GM21825 (cell line): ENCODE data around the gene HOXC9.
"Not testable (repeated sequence)": the region's sequence is repeated elsewhere in the genome, so short reads cannot be mapped to it uniquely, and the experiment has no call there.

ENCODE experiments used
- ATAC-seq: cut with Tn5 transposase; IDR thresholded peaks from one replicate; pipeline ENCODE4 v1.9.1; 2021; ENCODE audit warnings: mild to moderate bottlenecking, moderate library complexity; ENCODE audit not compliant: unreplicated experiment

The HOXC9 gene

DNA sequence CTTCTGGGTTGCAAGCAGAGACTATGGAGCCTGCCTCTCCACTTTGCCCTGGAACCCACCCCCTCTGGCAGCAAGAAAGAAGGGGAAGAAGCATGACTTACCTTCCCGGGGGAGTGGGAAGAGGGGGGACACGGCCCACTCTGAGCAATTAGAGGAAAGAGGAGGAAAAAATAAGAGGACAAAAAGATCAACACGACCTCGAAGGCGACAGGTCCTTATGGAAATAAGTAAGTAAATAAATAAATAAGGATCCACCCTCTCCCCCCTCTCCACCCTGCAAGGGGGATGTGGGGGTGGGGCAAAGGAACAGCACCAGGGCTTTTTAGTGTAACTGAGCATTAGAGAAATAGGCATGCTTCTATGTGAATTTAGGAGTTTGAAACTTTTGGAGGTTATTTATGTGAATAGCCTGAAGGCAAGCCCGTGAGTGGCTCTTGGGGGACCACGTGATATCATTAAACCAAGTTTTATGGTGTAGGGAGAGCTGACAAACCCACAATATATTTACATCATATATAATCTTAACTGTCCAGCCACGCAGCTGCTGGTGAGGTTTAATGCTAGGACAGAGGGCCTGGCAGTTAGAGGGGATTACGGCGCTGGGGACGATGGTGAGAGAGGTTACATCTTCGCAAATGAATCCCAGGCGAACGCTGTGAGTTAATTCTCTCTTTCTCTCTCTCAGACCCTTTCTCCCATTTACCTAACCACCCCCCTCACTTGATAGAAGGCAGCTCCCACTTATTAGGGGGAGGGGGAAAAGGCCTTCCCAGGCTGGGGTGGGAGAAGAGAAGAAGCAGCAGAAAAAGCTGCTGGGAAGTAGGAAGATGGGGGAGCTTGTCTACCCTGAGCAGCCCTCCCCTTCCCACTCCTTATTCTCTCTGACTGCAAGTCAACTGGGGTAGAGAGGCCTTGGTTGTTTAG lies 37.7 kb downstream of the HOXC9 start:
- ATAC-seq: no peak

DNA sequence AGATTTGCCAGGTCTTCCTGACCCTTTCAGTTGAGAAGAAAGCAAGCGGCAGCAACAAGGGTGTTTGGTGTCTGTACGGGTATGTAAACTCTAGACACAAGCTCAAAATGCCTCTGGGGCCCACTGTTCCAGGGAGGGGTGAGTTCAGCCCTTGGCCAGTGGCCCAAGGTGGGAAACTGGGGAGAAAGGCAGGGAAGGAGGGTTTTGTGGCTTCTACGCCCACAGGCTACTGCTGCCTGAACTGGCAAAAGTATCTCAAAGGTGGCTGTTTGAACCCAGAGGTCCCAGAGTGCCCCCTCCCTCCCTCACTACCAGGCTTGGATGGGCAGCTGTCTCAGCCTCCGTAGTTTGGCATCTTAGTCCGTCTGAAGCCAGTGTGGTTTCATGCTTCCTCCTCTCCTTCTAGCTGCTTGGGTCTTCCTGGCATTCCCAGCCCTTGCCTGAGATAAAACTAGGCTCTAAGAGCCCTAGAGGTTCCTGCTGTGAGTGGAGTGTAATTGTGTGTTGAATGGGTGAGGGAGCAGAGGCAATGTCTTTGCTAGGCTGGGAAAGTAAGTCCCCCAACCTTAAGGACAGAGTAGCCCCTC lies 38.4 kb downstream of the HOXC9 start:
- no peak for ATAC-seq

DNA sequence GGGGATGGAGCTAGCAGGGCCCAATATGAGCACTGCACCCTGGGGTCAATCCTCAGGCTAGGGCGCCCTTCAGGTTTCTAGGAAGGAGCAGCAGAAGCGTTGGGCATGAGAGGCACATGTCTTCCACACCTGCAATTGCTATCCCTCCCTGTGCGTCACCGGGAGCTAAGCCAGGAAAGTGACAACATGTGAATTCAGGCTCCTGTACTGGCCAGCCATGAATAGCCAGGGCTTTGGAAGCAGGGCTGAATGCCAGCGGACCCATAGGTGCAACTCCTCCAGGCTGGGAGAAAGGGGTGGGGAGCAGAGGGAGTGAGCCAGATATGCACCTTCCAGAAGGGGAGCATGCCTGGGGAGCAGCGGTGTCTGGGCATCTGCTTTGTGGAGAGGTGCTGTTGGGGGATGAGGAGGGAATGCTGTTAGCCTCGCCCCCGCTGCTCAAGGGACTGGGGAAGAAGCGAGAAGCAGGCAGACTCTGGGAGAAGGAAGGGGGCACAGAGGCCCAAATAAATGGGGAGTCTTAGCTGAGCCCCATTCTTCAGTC lies 39.0 kb downstream of the HOXC9 start:
- no peak for ATAC-seq

DNA sequence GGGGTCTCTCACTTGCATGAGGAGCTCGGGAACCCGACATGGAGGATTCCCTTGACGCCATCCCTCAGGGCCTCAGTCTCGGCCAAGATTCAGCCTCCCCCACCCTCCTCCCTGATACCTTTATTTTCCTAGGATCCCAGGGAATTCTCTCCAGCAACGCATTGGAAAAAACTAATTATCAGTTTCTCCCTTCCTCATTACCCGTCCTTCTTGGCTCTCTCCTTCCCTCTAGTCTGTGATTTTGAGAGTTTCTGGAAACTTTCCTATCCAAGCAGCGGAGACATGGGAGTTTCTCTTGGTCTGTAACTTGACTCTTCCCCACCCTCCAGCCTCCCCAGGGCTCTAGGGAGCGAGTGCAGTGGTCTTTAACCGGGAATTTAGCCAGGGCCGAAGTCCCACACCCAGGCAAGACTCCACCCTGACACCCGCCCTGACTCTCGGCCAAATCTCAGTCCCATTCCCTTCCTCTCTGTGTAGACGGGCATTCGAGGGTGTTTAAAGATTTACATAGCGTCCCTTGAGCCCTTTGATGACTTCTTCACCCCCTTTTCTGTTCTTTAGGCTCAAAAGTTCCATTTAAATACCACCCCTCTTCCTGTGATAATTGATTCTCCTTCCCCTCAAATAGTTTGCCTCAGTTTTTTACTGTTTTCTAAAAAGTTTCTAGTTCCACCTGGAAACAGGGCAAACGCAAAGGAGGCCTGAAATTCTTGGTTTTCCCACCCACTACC lies 39.6 kb downstream of the HOXC9 start:
- ATAC-seq: no peak

DNA sequence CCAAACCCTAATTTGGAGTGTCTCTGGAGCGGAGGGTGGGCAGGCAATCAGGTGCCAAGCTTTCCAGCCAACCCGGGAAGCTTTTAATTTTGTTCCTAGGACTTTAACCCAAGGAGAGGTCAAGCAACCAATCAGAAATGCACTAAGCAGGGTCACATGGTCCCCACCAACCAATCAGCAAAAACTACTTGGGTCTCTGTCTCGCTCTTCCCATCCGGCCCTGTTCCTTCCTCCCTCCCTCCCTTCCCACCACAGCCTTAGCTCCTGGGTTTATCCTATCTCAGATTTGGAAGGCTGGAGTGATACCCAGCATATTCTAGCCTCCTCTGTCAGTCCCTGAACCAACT lies 40.2 kb downstream of the HOXC9 start:
- ATAC-seq: no peak

DNA sequence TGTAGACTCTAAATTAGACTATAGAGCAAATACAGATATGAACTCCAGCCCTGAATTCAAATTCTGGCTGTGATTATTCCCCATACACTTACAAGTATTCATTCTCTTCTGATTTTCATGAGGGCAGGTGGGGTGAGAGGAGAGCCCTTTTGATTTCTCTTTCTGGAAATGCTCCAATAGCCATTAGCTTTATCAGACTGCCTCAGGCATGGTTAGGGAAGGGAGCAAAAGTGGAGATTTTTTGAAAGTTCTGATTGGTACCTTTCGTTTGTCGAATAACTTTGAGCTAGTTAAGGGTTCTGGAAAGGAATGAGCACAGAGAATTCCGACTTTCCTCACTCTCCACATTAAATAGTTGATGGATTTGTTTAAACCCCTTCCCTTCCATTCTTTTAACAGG lies 40.7 kb downstream of the HOXC9 start:
- no peak for ATAC-seq

DNA sequence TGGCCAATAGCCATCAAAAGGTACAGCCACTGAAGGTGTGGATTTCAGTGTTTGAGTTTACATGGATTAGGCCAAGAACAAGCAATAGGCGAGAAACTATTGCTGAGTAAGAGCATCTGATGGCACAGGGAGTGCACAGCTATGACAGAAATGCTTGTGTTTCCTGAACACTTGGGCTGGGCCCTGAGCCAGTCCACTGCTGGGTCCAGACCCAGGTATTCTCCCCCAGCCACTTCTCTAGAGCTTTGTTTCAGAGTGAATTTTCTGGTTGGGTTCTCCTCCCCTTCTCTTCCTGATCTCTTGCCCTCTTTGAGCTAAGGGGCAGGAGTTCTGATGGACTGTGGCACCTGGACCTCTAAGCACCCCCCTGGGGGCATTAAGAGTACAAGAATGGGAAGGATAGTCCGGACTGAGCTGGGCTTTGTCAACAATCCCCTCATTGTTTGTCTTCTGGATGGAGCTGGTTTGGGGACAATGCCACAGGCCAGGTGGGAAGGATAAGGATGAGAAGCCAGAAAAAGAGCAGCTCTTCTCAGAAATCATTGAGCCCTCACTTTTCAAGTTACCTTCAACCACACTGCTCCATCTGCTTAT lies 41.2 kb downstream of the HOXC9 start:
- no peak for ATAC-seq

DNA sequence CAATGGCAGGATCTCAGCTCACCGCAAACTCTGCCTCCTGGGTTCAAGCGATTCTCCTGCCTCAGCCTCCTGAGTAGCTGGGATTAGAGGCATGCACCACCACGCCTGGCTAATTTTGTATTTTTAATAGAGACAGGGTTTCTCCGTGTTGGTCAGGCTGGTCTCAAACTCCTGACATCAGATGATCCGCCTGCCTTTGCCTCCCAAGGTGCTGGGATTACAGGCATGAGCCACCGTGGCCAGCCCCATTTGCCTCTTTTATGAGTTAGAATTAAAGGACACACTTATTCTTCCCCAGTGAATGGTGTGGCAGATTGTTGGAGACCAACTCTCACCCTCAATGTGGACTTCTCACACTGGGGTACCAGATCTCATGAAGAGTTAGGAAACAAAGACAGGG lies 42.1 kb downstream of the HOXC9 start:
- ATAC-seq: not testable (repeated sequence)

DNA sequence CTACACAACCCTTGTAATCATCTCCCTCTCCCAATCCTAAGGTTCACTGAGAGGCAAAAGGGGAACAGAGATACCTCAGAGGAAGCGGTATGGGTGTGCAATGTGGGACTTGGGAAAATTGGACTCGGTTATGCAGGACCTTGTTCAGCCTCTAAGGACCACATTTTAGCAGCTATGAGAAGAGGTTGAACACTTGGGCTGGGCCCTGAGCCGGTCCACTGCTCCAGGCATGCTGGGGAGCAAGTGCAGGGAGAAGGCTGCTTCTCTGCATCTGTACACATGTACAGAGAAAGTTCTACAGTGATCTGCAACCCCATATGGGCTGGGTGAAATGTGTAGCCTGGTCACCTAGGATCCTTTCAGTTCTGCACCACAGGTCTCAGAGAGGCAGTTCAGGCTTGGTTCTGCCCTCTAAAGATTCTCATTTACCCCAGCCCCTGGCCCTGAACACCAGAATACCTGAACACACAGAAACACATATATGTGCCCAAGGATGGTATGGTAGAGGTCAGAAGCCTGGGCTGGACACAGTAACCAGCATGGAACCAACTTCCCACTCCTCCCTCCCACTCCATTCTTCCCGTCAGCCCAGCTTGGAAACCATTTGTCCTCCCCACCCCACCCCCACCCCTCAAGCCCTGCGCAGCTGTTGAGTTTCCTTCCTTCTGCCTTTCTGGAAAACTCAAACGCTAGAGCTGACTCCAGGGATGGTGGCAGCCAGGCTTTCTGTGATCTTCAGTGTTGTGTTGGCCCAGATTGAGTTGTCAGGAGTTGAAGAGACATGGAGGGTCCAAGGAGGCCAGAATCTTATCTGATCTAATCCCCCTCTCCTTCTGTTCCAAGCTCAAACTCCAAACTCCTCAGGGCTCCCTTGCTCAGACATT lies 43.3 kb downstream of the HOXC9 start:
- ATAC-seq: no peak

DNA sequence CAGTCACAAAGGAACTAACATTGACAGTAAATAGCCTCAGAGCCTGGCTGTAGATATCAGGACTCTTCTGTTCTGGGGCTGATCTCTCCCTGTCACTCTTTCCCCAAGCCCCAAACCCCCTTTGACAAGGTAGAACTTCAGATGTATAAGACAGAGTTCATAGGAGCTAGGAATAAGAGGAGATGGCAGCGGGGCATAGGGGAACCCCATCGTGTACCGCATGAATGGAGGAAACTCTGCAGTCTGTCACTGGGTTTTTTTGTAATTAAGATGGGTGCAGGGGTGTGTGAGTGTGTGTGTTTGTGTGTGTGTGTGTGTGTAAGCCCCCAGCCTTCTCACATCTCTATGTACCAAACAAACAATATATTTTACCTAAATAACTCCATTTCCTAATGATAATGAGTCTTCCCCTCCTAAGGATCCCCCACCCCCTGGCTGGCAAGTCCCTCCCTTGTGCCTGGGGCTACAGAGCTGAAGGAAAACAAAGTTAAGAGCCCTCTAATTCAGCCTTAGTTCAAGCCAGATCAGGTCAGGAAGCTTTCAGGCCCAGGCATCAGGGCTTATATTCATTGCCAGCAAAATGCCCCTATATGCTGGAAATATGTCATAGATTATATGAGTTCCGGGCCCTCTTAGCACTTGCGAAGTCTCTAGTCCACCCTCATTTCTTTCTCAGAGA lies 44.6 kb downstream of the HOXC9 start:
- no peak for ATAC-seq

DNA sequence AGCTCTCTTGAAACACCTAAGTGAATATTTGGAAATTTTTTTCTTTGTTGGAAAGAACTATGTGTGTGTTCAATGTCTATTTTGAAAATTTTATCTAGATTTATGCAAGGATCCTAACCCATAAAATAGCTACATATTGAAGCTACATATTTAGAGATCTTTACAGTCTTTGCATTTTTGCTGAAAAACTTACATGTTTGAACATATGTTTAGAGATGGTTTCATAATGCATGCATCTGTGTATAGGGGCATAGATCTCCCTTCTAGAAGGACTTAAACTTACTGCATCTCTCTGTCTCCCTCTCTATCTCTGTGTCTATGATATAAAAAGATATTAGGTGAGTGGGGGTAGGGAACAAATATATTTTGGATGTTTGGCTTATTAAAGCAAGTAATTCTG lies 45.4 kb downstream of the HOXC9 start:
- no peak for ATAC-seq

DNA sequence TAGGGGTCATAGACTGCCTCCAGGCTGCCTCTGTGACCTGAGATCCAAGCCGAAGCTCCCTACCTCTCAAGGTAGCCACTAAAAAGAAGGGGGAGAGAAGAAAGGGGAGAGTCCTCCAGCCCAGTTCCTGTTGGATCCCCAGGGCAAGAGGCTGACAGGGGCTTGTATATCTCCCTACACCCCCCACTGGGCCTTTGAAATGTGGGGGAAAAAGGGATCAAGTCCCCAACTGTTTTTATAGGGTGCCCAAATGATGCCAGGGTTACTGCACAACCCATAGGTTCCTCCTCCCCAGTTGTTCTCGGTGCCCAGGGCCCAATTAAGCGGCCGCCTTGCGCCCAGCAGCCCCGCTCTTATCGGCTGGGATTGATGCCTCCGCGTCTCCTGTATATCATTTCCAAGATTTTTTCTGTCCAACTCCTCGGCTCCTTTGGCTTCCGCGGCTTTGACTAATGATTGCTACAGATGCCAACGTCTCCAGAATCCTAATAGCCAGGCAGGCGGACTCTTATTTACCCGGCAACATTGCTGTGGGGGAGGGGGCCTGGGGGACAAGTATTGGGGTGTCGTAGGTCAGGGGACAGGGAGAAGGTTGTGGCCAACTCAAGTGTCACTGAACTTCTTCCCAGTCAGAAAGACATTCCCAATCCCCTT lies 46.0 kb downstream of the HOXC9 start:
- no peak for ATAC-seq

DNA sequence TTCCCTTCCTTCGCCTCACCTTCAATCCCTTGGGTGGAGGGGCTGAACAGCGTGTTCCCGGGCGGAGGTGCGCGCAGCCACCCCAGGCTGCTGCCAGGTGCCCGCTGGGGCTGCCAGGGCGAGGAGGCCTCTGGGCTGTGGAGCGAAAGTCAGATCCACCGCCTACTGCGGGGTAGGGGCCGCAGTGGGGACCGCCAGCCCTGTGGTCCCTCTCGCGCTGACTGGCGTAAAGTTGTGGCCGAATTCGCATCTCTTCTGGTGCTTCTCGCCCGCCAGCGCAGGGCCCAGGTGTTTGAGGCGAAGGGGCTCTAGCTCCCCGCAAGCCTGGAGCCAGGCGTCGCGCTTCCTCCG lies 46.8 kb downstream of the HOXC9 start:
- no peak for ATAC-seq

DNA sequence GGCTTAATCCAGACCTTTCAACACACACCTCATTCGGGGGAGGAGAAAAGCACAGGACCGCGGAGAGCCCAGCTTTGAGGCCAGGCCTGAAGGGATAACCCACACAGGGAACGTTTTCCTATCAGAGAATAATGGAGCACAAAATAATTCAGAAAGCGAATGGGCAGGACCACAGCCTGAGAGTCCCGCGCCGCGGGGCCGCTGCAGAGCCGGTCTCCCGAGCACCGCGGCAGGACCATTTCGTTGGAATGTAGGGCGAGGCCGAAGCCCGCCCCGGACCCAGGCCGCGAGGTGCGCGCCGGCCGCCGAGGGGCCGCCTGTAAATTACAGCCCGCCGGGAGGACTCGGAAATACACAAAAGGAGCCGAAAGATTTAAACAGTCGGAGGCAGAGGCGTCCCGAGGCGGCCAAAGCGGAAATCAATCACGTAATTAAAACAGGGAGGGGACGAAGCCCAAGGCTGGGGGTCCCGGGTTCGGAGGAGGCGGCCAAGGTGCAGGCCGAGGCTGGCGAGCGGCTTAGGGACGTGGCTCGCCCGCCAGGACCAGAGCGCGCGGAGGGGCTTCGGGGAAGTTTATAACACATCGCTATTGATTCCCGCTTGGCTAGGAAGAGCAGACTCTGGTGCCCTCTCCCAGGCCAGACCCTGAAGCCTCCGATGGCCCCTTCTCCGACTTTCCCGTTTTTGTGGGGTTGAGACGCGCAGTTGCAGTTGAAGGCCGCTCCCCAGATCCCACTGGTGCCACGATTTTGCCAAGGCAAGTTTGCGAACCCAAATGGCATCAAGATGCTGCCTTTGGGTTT lies 47.4 kb downstream of the HOXC9 start:
- no peak for ATAC-seq

DNA sequence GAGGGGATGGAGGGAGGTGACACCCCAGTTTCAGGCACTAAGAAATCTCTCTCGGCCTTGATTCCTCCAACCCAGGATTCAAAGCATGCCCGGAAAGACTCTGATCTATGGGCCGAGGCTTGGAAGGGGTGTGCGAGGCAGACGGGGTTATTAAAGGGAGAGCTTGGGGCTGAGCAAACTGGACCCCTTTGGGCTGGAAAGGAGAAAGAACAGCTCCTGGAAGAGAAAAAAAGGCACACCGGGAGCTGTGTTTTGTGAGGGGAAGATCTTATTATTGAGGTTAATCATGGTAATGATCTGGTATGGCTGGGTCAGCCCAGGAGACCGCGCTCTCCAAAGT lies 48.0 kb downstream of the HOXC9 start:
- no peak for ATAC-seq

DNA sequence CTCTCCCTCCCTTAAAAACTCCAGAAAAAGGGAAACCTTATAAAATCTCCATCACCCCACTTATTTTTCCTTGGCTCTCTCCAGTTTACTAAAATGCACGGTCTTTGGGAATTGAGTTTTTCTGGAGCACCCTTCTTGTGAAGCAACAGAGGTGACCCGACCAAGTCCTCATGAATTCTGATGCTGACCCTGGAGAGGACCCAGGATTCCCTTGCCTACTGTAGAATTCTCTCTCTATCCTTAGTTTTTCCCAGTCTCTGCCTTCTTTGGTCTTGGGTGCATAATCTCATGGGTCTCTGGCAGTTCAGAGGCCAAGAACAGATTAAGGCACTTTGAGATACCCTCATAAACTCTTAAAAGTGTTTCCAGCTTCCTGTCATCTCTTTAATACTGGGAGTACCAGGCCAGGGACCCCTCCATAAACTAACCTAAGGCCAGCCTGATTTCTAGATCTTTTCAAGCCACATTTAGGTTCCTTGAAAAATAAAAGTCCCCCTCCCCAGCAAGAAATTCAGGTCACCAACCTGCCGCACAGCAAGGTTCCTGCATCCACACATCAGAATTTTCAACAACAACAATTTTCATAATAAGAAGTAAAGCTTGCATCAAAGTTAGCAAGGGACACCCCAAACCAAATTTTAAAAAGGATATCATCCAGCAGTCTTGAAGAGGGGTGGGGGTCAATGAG lies 48.6 kb downstream of the HOXC9 start:
- ATAC-seq: no peak

DNA sequence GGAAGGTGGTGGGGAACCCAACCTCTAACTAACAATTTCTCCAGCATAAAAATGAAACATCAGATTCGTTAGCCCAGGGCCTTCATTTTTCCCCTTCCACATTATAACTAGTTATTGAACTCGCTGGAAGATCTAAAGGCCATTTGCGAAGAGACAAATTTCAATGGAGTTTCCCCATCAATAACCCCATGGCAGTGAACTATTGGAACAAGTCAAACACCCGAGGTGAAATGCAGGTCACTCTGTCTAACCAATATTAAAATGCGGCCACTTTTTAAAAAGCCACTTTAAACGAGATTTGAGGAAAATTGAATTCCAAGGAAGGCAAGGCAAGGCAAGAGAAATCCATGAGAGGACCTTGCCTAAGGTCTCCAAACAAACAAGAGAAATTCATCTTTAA lies 49.1 kb downstream of the HOXC9 start:
- no peak for ATAC-seq

DNA sequence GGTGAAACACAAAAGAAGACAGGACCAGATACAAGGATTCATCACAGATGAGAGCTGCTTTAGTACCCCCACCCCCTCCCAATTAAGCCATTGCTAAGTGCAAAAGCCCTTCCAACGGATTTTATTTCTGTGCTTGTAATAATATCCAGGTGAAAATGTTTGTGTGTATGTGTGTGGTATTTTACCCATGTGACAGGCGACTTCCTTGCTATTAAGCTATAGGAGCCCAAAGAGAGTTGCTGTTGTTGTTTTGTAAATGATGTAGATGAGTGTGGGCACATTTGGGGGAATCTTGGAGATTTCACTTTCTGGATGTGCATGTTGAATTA lies 50.5 kb downstream of the HOXC9 start:
- no peak for ATAC-seq
